Loucy (cell line): Measurements from ENCODE around the gene ACTR3C.

Experiments used
- EZH2phosphoT487 ChIP-seq: fragments of 200-600 bp; IDR thresholded peaks from 2 replicates; pipeline ENCODE4 v1.6.1; 2018; ENCODE audit warnings: antibody characterized with exemption, mild to moderate bottlenecking, moderate library complexity, borderline replicate concordance
- TF ChIP-seq, protein P1 (sequence below): fragments of 200-600 bp; sonication (generic); conservative IDR thresholded peaks from 2 replicates; pipeline ENCODE4 v1.5.1; 2014; ENCODE audit warnings: mild to moderate bottlenecking, antibody characterized with exemption, low read length

- TF ChIP-seq, protein P1, sequence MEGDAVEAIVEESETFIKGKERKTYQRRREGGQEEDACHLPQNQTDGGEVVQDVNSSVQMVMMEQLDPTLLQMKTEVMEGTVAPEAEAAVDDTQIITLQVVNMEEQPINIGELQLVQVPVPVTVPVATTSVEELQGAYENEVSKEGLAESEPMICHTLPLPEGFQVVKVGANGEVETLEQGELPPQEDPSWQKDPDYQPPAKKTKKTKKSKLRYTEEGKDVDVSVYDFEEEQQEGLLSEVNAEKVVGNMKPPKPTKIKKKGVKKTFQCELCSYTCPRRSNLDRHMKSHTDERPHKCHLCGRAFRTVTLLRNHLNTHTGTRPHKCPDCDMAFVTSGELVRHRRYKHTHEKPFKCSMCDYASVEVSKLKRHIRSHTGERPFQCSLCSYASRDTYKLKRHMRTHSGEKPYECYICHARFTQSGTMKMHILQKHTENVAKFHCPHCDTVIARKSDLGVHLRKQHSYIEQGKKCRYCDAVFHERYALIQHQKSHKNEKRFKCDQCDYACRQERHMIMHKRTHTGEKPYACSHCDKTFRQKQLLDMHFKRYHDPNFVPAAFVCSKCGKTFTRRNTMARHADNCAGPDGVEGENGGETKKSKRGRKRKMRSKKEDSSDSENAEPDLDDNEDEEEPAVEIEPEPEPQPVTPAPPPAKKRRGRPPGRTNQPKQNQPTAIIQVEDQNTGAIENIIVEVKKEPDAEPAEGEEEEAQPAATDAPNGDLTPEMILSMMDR: no peak
- no peak for TF ChIP-seq EZH2phosphoT487
Observed at GRCh38 chr7:150341263-150342120, 18.1 kb upstream of the ACTR3C start, which contains the start of gene RARRES2.
